ENCODE measurements around the gene MRPL10.

The MRPL10 gene

DNA sequence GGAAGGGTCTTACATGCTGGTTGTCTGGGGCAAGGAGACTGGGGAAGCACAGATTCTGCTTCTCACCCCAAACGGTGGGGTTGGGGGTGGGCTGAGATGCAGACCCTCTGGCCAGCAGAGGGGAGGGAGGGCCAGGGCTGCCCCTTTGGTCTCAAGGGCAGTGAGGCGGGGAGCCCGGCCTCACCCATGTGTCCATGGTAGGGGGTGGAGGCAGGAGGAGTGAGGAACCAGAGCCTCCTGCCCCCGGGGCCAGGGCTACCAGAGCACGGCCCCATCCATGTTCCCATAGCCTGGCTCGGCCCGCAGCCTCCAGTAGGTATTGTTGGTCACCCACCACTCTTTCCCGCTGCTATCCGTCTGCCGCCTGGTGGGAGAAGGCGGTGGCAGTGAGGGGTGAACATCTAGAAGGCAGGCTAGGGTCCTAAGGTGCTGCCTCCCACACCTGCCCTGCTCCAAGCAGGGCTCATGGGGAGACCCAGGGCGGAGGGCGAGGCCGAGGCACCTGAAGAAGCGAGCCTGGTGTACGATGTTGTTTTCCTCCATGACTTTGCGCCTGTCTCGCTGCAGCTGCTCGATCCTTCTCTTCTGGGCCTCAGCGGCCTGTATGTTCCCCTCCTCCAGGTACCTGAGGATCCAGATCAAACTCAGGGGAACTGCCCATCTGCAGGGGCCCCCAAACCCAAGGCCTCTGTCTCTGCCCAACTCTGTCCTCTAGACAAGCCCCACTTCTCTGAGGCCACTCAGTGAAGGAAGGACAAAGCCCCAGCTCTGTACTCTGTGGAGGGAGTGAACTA is 23.1 kb downstream of the MRPL10 start:
- DNase-seq (ENCODE audit: low spot score), result no peak
- peaks cover 33% of the 10 kb centered on the region for H3K36me3 Mint-ChIP-seq (ENCODE audit: low read depth)
- H3K27me3 Mint-ChIP-seq (ENCODE audit: low read depth), result peaks cover 2% of the 10 kb centered on the region
- no peak overlapping the region for H3K27ac Mint-ChIP-seq
- no peaks in the 10 kb centered on the region for H3K4me1 Mint-ChIP-seq (ENCODE audit: low read depth)
- no peak overlapping the region for H3K4me3 Mint-ChIP-seq
- no peaks in the 10 kb centered on the region for H3K9me3 Mint-ChIP-seq

DNA sequence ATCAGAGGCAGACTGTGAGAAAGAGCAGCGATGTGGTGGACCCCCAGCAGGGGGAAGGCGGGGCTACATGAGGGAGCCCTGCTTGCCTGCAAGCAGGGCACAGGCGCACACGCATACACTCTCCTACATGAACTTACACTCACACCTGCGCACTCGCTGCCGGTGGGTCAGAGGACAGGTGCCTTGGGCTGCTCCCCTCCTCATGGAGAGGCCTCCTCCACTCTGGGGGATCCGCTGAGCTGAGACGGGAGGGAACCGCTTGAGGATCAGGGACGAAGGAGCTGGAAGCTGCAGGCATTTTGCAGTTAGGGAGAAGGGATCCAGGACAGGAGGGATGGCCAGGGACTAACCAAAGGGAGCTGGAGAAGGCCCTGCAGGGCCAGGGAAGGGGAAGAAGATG is 23.9 kb downstream of the MRPL10 start:
- Mint-ChIP-seq H3K9me3 (no peaks in the 10 kb centered on the region), H3K4me1 (ENCODE audit: low read depth) (no peaks in the 10 kb centered on the region), H3K36me3 (ENCODE audit: low read depth) (peaks cover 28% of the 10 kb centered on the region), H3K4me3 (no peak overlapping the region), H3K27me3 (ENCODE audit: low read depth) (peaks cover 2% of the 10 kb centered on the region), H3K27ac (no peak overlapping the region)
- DNase-seq (ENCODE audit: low spot score), result no peak

DNA sequence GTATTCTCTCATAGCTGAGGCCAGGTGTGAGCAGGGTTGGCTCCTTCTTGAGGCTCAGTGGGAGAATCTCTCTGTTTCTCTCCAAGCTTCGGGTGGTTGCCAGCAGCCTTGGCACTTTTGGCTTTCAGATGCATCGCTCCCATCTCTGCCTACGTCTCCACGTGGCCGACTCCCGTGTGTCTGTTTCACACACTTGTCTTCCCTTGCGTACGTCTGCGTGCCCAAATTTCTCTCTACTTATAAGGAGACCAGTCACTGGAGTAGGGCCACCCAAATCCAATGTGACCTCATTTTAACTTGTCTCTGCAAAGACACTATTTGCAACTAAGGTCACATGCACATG is 24.5 kb downstream of the MRPL10 start:
- DNase-seq (ENCODE audit: low spot score), result no peak
- no peaks in the 10 kb centered on the region for H3K9me3 Mint-ChIP-seq
- H3K27me3 Mint-ChIP-seq (ENCODE audit: low read depth), result peaks cover 2% of the 10 kb centered on the region
- peaks cover 26% of the 10 kb centered on the region for H3K36me3 Mint-ChIP-seq (ENCODE audit: low read depth)
- no peak overlapping the region for H3K4me3 Mint-ChIP-seq
- no peak overlapping the region for H3K27ac Mint-ChIP-seq
- H3K4me1 Mint-ChIP-seq (ENCODE audit: low read depth), result no peaks in the 10 kb centered on the region

DNA sequence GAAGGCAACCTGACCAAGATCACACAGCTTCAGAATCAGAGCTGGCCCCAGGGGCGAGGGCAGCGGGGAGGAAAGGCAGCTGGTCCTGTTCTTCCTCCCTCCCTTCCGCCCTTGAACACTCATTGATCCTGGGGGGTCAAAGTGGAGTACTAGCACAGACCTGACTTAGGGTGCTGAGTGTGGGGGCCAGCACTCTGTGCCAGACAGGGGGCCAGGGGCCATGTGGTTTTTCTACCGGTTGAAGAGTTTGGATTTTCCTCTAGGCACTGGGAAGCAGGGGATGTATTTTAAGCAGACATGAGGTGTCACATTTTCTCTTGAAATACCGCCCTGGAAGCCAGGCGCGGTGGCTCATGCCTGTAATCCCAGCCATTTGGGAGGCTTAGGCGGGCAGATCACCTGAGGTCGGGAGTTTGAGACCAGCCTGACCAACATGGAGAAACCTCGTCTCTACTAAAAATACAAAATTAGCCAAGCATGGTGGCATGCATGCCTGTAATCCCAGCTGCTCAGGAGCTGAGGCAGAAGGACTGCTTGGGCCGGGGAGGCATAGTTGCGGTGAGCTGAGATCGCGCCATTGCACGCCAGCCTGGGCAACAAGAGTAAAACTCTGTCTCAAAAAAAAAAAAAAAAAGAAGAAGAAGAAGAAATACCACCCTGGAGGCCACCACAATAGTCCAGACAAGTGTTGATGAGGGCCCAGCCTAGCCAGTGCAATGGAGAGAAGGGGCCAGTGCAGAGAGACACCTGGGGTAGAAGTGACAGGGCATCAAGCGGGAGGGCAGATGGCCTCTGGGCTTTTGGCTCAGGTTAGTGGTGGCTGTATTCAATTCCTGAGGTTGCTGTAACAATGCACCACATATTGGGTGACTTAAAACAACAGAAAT is 25.1 kb downstream of the MRPL10 start:
- H3K27ac Mint-ChIP-seq, result no peak overlapping the region

DNA sequence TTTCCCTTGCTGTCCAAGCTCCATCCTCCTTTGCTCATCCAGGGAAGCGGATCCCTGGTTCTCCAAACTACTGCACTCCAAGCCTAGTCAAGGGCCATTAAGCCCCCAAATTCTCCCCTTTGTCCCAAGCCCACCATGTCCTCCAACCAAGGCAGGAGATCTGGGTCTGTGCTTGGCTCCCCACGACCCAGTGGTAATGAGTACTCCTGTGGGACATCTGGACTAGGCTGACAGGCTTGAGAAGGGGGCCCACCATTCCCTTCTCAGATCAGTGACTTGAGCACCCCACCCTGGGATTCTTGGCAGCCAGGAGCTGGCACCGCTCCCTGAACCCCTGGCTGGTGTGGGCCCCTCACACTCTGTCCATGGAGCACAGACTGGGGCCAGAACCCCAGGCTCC is 26.9 kb downstream of the MRPL10 start:
- no peaks in the 10 kb centered on the region for H3K4me1 Mint-ChIP-seq (ENCODE audit: low read depth)
- no peak overlapping the region for H3K27ac Mint-ChIP-seq
- no peak overlapping the region for H3K4me3 Mint-ChIP-seq
- H3K27me3 Mint-ChIP-seq (ENCODE audit: low read depth), result peaks cover 2% of the 10 kb centered on the region
- no peak for DNase-seq (ENCODE audit: low spot score)
- peaks cover 14% of the 10 kb centered on the region for H3K36me3 Mint-ChIP-seq (ENCODE audit: low read depth)
- H3K9me3 Mint-ChIP-seq, result no peaks in the 10 kb centered on the region

More for the DNA sequence above, 25.1 kb downstream of the MRPL10 start:
- peaks cover 21% of the 10 kb centered on the region for H3K36me3 Mint-ChIP-seq (ENCODE audit: low read depth)
- no peaks in the 10 kb centered on the region for H3K4me1 Mint-ChIP-seq (ENCODE audit: low read depth)
- DNase-seq (ENCODE audit: low spot score), result no peak
- no peaks in the 10 kb centered on the region for H3K9me3 Mint-ChIP-seq
- peaks cover 2% of the 10 kb centered on the region for H3K27me3 Mint-ChIP-seq (ENCODE audit: low read depth)
- no peak overlapping the region for H3K4me3 Mint-ChIP-seq

DNA sequence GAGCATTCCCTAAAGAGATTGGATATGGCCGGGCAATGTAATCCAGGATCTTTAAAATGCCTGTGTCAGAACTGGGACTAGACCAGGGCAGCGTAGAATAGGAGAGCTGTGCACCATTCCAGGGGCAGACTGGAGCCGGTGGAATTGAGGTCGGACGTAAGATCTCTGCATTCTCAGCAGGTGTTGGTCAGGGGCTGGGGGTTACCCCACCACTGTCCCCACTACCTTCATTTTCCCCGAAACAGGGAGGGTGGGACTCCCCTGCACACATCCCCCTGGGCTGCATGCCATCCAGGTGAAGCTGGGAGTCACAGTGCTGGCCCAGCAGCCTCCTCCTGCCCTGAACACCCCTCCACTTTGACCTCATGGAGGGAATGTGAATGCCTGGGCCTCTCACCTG is 27.6 kb downstream of the MRPL10 start:
- H3K4me3 Mint-ChIP-seq, result no peak overlapping the region
- H3K27ac Mint-ChIP-seq, result no peak overlapping the region
- no peak for DNase-seq (ENCODE audit: low spot score)
- H3K4me1 Mint-ChIP-seq (ENCODE audit: low read depth), result no peaks in the 10 kb centered on the region
- H3K27me3 Mint-ChIP-seq (ENCODE audit: low read depth), result peaks cover 2% of the 10 kb centered on the region
- no peaks in the 10 kb centered on the region for H3K9me3 Mint-ChIP-seq
- H3K36me3 Mint-ChIP-seq (ENCODE audit: low read depth), result peaks cover 14% of the 10 kb centered on the region

DNA sequence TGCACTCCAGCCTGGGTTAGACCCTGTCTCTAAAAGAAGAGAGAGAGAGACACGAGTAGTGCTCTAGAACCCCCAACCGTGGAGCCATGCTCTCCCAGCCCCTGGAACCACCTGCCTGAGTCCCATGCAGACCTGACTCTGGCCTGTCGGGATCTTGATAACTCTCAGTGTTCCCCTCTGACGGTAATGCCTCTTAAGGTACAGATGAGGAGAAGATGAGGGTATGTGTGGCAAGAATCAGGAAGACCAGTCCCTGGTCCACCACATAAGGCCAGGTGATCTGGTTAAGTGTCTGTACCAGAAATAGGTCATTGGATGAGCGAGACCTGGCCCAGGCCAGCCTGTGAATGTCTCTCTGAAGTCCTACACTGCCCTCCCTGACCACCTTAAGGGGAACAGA is 28.1 kb downstream of the MRPL10 start:
- Mint-ChIP-seq H3K4me1 (ENCODE audit: low read depth) (no peaks in the 10 kb centered on the region), H3K27me3 (ENCODE audit: low read depth) (peaks cover 2% of the 10 kb centered on the region), H3K4me3 (no peak overlapping the region), H3K27ac (no peak overlapping the region), H3K36me3 (ENCODE audit: low read depth) (peaks cover 10% of the 10 kb centered on the region), H3K9me3 (no peaks in the 10 kb centered on the region)
- DNase-seq (ENCODE audit: low spot score), result no peak

DNA sequence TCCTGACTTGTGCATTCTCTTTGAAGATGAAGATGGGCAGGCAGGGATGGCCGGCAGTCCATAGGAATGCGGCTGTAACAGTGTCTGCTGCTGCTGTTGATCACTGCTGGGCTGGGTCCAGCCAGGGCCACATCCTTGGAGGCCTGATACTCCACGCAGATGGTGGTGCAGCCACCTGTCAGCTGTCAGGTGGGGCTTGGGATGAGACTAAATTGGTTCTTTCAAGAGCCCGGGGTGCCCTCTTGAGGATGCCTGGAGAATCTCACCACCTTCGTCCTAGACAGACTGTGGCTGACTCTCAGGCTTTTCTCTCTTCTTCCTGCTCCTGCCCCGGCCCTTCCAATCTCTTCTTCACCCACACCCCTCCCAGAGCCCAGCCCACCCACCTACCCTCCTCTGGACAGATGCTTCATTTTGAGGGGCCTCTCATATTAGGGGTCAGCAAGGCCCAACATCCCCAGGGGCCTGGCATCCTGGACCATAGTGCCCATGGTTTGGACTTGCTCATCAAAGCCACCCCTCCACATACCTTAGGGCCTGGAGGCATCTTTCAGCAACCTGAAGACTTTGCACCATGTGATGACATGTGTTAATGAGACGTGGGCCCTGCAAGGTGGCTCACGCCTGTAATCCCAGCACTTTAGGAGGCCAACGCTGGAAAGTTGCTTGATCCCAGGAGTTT is 28.9 kb downstream of the MRPL10 start:
- Mint-ChIP-seq H3K36me3 (ENCODE audit: low read depth) (peaks cover 5% of the 10 kb centered on the region), H3K4me3 (no peak overlapping the region)

DNA sequence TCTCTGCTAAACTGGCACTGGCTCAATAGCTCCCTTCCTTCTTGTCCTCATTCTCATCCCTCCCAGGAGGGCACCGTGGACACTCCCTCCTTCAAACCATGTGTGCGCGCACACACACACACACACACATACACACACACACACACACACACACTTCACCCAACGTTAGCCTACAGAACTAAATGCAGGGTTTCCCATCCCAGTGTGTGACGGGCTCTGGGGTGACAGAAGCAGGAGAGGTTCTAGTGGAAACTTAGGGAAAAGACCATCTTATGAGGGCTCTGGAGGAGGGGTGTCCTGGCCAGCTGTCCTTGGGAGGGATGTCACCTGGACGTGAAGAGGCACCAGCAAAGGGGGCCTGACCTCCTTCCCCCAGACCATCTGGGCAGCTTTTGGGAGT is 29.4 kb downstream of the MRPL10 start:
- DNase-seq (ENCODE audit: low spot score), result no peak
- Mint-ChIP-seq H3K4me3 (no peak overlapping the region), H3K27ac (no peak overlapping the region), H3K27me3 (ENCODE audit: low read depth) (peaks cover 2% of the 10 kb centered on the region), H3K36me3 (ENCODE audit: low read depth) (peaks cover under 1% of the 10 kb centered on the region), H3K9me3 (no peaks in the 10 kb centered on the region), H3K4me1 (ENCODE audit: low read depth) (no peaks in the 10 kb centered on the region)

More for the DNA sequence above, 28.9 kb downstream of the MRPL10 start:
- no peaks in the 10 kb centered on the region for H3K9me3 Mint-ChIP-seq
- H3K4me1 Mint-ChIP-seq (ENCODE audit: low read depth), result no peaks in the 10 kb centered on the region
- H3K27me3 Mint-ChIP-seq (ENCODE audit: low read depth), result peaks cover 2% of the 10 kb centered on the region
- no peak overlapping the region for H3K27ac Mint-ChIP-seq
- peak; percentile 24 for DNase-seq (ENCODE audit: low spot score)

DNA sequence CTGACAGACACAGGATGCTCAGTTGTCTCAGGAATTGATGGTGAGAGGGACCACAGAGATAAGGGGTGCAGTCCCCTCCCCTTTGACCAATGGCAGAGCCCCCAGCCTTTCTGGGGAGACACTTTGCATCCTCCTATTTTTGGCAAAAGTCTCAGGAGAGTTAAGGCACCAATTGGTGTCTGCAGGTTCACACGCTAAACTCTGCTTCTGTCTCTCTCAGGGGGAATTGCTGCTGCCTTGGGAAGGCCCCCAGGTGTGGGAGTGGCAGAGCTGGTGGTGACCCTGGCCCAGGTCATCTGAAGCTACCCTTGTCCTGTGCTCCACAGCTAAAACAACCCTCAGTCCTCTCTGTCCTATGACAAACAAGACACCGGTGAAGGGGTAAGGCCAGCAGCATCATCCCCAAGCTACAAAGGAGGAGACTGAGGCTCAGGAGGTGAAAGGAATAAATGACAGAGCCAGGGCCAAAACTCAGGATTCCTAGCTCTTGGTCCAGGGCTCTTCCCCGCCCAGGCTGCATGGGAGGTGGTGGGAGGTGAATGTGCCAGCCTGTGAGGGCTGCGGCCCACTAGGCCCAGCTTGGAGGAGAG is 30.1 kb downstream of the MRPL10 start:
- no peaks in the 10 kb centered on the region for H3K36me3 Mint-ChIP-seq (ENCODE audit: low read depth)
- no peak overlapping the region for H3K4me3 Mint-ChIP-seq
- H3K27ac Mint-ChIP-seq, result no peak overlapping the region
- peaks cover 2% of the 10 kb centered on the region for H3K27me3 Mint-ChIP-seq (ENCODE audit: low read depth)
- no peaks in the 10 kb centered on the region for H3K4me1 Mint-ChIP-seq (ENCODE audit: low read depth)
- DNase-seq (ENCODE audit: low spot score), result no peak
- no peaks in the 10 kb centered on the region for H3K9me3 Mint-ChIP-seq

DNA sequence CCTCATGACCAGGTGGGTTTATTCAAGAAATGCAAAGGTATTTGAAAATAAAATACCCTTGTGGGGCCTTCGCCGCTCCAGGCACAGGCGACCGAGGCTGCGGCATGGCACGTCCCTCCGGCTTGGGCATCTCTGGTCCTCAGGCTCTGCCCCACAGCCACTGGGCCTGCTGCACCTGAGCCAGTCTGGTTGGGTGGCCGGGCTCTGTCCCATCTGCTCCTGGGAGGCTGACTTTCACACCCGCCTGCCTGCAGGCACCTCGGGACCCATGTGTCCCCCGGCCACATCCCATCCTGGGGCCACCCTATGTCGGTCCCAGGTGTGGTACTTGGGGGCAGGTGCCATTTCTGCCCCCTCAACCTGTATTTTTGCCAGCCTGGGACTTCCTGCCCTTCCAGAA is 30.7 kb downstream of the MRPL10 start:
- Mint-ChIP-seq H3K27me3 (ENCODE audit: low read depth) (peaks cover 2% of the 10 kb centered on the region), H3K4me3 (no peak overlapping the region), H3K27ac (no peak overlapping the region), H3K9me3 (no peaks in the 10 kb centered on the region), H3K4me1 (ENCODE audit: low read depth) (no peaks in the 10 kb centered on the region), H3K36me3 (ENCODE audit: low read depth) (no peaks in the 10 kb centered on the region)
- DNase-seq (ENCODE audit: low spot score), result no peak

DNA sequence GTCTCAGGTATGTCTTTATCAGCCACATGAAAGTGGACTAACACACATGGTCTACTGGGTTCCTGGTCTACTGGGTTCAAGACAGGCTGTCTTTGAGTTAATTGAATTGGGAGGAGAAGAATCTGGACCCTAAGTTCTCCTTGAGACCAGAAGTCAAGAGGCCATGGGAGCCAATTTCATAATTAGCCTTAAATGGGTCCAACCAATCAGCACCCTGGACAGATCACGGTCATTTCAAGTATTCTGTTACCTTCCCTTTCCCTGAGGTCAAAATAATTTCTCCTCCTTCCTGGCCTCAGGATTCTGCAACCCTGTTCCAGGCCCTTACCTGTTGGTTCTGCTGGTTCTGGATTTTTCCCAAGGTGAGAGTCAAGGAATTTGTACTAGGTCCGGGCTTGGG is 33.5 kb downstream of the MRPL10 start:
- H3K9me3 Mint-ChIP-seq, result no peaks in the 10 kb centered on the region
- DNase-seq (ENCODE audit: low spot score), result no peak
- H3K36me3 Mint-ChIP-seq (ENCODE audit: low read depth), result no peaks in the 10 kb centered on the region
- H3K4me3 Mint-ChIP-seq, result no peak overlapping the region
- H3K27ac Mint-ChIP-seq, result no peak overlapping the region
- H3K4me1 Mint-ChIP-seq (ENCODE audit: low read depth), result no peaks in the 10 kb centered on the region
- peaks cover 13% of the 10 kb centered on the region for H3K27me3 Mint-ChIP-seq (ENCODE audit: low read depth)

DNA sequence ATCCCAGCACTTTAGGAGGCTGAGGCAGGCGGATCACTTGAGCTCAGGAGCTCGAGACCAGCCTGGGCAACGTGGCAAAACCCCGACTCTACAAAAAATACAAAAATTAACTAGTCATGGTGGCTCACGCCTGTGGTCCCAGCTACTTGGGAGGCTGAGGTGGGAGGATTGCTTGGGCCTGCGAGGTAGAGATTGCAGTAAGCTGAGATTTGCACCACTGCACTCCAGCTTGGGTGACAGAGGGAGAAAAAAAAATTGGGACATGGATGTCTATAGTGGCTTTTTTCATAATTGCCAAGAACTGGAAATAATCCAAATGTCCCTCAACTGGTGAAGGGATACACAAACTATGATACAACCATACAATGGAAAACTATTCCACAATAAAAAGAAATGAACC is 38.4 kb downstream of the MRPL10 start:
- Mint-ChIP-seq H3K36me3 (ENCODE audit: low read depth) (no peaks in the 10 kb centered on the region), H3K9me3 (no peaks in the 10 kb centered on the region), H3K27ac (no peak overlapping the region), H3K27me3 (ENCODE audit: low read depth) (peaks cover 51% of the 10 kb centered on the region), H3K4me3 (no peak overlapping the region), H3K4me1 (ENCODE audit: low read depth) (peaks cover 11% of the 10 kb centered on the region)
- no peak for DNase-seq (ENCODE audit: low spot score)

DNA sequence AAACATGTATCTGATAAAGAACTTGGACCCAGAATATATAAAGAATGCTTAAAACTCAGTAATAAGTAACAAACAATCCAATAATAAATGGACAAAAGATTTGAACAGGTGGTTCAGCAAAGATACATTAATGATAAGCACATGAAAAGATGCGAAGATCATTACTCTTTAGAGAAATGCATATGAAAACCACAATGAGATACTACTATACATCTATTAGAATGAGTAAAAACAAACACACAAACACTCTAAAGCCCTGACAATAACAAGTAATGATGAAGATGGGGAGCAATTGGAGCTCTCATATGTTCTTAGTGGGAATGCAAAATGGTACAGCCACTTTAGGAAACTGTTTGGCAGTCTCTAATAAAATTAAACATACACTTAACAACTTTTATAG is 38.9 kb downstream of the MRPL10 start:
- Mint-ChIP-seq H3K9me3 (no peaks in the 10 kb centered on the region), H3K4me3 (no peak overlapping the region), H3K4me1 (ENCODE audit: low read depth) (peaks cover 11% of the 10 kb centered on the region), H3K27me3 (ENCODE audit: low read depth) (peaks cover 55% of the 10 kb centered on the region), H3K36me3 (ENCODE audit: low read depth) (no peaks in the 10 kb centered on the region), H3K27ac (no peak overlapping the region)
- no peak for DNase-seq (ENCODE audit: low spot score)

Data from T-helper 2 cell treated with Interferon-gamma antibody and Interleukin-4, amounts not matched to agents 5 μg/mL and 100 μg/mL, for 36 hours (primary cell).